HCT116 (cell line): ENCODE measurements around the gene QSOX1. TPM values are rescaled to one million over a fixed set of nuclear protein-coding genes. Genes with fewer than 3 reads are reported as not detected.

Experiments used
- ATAC-seq: fragments of 200-7000 bp; cut with Tn5 transposase; 2 replicates; pipeline ENCODE4 v1.9.1; 2020; ENCODE audit warnings: mild to moderate bottlenecking, moderate library complexity
- BruUV-seq: library from RNA; stranded (reverse); fragments of 400-500 nt; replicated peaks from 2 replicates; lab custom pipeline; 2021; lab: Mats Ljungman, UMichigan
- CTCF ChIA-PET: fragments of 300-600 bp; sonication (Branson Sonifier 250); formaldehyde crosslinking; loops from one replicate; lab custom pipeline; 2021; ENCODE audit warnings: antibody characterized with exemption; lab: Charles Lee
- POLR2A ChIA-PET: fragments of 300-600, 350-600 bp; sonication (Branson Sonifier 250); formaldehyde crosslinking; loops from one replicate; lab custom pipeline; 2021; ENCODE audit warnings: antibody characterized with exemption; lab: Charles Lee
- RAD21 ChIA-PET, 2 experiments: fragments of 300-600 bp; sonication (Branson Sonifier 250); formaldehyde crosslinking; loops; one replicate each; lab custom pipeline; 2023; ENCODE audit warnings: low total read pairs in 2 of 2; ENCODE audit not compliant: uncharacterized antibody in 2 of 2, unreplicated experiment in 2 of 2, low non-redundant PET in 1 of 2; lab: Charles Lee
- DNase-seq: peaks from one replicate; pipeline ENCODE4 v3.0.0-alpha.2; 2010; ENCODE audit warnings: low read depth, low spot score
- H2AFZ ChIP-seq: fragments of 200-600 bp; shearing (Covaris generic), sonication (generic); 2 replicates; pipeline ENCODE4 v1.6.1; 2017; ENCODE audit warnings: low read depth, mixed run types, mixed read lengths, antibody characterized with exemption, low read length; ENCODE audit not compliant: poor library complexity, severe bottlenecking
- H3K27ac ChIP-seq: 2 replicates; pipeline ENCODE4 v1.5.1; 2012; ENCODE audit warnings: low read depth, low read length
- H3K27me3 ChIP-seq: fragments of 200-600 bp; sonication (generic); 2 replicates; pipeline ENCODE4 v1.6.1; 2016; ENCODE audit warnings: mixed run types, low read length, mixed read lengths; ENCODE audit not compliant: insufficient read depth
- H3K36me3 ChIP-seq, 2 experiments: fragments of 200-500 bp in 1 of 2; fragments of 200-600 bp in 1 of 2; sonication (Bioruptor generic) in 1 of 2; sonication (generic) in 1 of 2; 2 replicates each; pipeline versions ENCODE4 v1.5.1 to v1.6.1; 2014 to 2016; ENCODE audit warnings: low read length in 2 of 2, inconsistent platforms in 1 of 2, mixed read lengths in 1 of 2, mixed run types in 1 of 2; ENCODE audit not compliant: insufficient read depth in 2 of 2, control insufficient read depth in 1 of 2
- H3K4me1 ChIP-seq, 2 experiments: fragments of 200-600 bp in 1 of 2; sonication (generic) in 1 of 2; 2 replicates each; pipeline versions ENCODE4 v1.5.1 to v1.6.1; 2012 to 2017; ENCODE audit warnings: low read length in 2 of 2, inconsistent platforms in 1 of 2, mild to moderate bottlenecking in 1 of 2, mixed read lengths in 1 of 2, mixed run types in 1 of 2, moderate library complexity in 1 of 2; ENCODE audit not compliant: insufficient read depth in 2 of 2, control insufficient read depth in 1 of 2
- H3K4me2 ChIP-seq: fragments of 200-600 bp; sonication (generic); 2 replicates; pipeline ENCODE4 v1.6.1; 2017; ENCODE audit warnings: mixed run types, low read length, mixed read lengths
- H3K4me3 ChIP-seq, 2 experiments: fragments of 200-600 bp in 1 of 2; sonication (generic) in 1 of 2; replicated peaks in 1 of 2; 2 replicates each; pipeline ENCODE4 v1.5.1; 2011 to 2016; ENCODE audit warnings: low read length in 2 of 2, control low read depth in 1 of 2, low read depth in 1 of 2, mild to moderate bottlenecking in 1 of 2, mixed read lengths in 1 of 2, mixed run types in 1 of 2
- H3K79me2 ChIP-seq: fragments of 200-600 bp; sonication (generic); 2 replicates; pipeline ENCODE4 v1.6.1; 2017; ENCODE audit warnings: mild to moderate bottlenecking, mixed run types, low read length, moderate library complexity, mixed read lengths; ENCODE audit not compliant: insufficient read depth
- H3K9ac ChIP-seq: fragments of 200-600 bp; sonication (generic); 2 replicates; pipeline ENCODE4 v1.6.1; 2016; ENCODE audit warnings: low read length, mixed read lengths
- H3K9me2 ChIP-seq: fragments of 200-600 bp; sonication (generic), shearing (Covaris generic); 2 replicates; pipeline ENCODE4 v1.6.1; 2017; ENCODE audit warnings: mixed run types, mild to moderate bottlenecking, moderate library complexity; ENCODE audit not compliant: insufficient read depth
- H3K9me3 ChIP-seq, 2 experiments: fragments of 200-500 bp in 1 of 2; fragments of 200-600 bp in 1 of 2; sonication (Bioruptor generic) in 1 of 2; sonication (generic) in 1 of 2; 2 replicates each; pipeline ENCODE4 v1.6.1; 2014 to 2017; ENCODE audit warnings: low read length in 2 of 2, mixed read lengths in 2 of 2, inconsistent platforms in 1 of 2, low read depth in 1 of 2, mild to moderate bottlenecking in 1 of 2, mixed run types in 1 of 2, moderate library complexity in 1 of 2; ENCODE audit not compliant: control insufficient read depth in 1 of 2, insufficient read depth in 1 of 2
- H4K20me1 ChIP-seq: fragments of 200-600 bp; sonication (generic), shearing (Covaris generic); 2 replicates; pipeline ENCODE4 v1.6.1; 2017; ENCODE audit warnings: mixed run types, mild to moderate bottlenecking, moderate library complexity; ENCODE audit not compliant: insufficient read depth
- EZH2 ChIP-seq: fragments of 200-600 bp; sonication (generic); IDR thresholded peaks from 2 replicates; pipeline ENCODE4 v1.6.1; 2017; ENCODE audit warnings: antibody characterized with exemption, mixed run types
- POLR2A ChIP-seq: IDR thresholded peaks from 2 replicates; pipeline ENCODE4 v1.7.0; 2011; ENCODE audit warnings: borderline replicate concordance; ENCODE audit not compliant: insufficient read depth, insufficient read length; ENCODE audit errors: extremely low read depth
- POLR2AphosphoS5 ChIP-seq: IDR thresholded peaks from 2 replicates; pipeline ENCODE4 v1.6.1; 2011; ENCODE audit warnings: mild to moderate bottlenecking, low read depth, low read length, moderate library complexity
- SP1 ChIP-seq: IDR thresholded peaks from 2 replicates; pipeline ENCODE4 v1.6.1; 2012; ENCODE audit warnings: low read depth
- YY1 ChIP-seq: IDR thresholded peaks from 2 replicates; pipeline ENCODE4 v1.6.1; 2011; ENCODE audit warnings: low read length, low read depth, moderate library complexity, mild to moderate bottlenecking; ENCODE audit not compliant: insufficient replicate concordance; ENCODE audit errors: extremely low read depth
- ZNF274 ChIP-seq: fragments of 200-500 bp; sonication (Bioruptor generic); IDR thresholded peaks from 2 replicates; pipeline ENCODE4 v1.6.1; 2014; ENCODE audit warnings: mild to moderate bottlenecking, low read depth, low read length, inconsistent platforms
- intact Hi-C: fragments of 100-400 bp; cut with micrococcal nuclease; formaldehyde crosslinking; loops from 2 replicates; pipeline ENCODE4 v1.10.0; 2022
- total RNA-seq: library from RNA; stranded (reverse); gene quantifications from one replicate; pipeline ENCODE4 v1.2.1, GENCODE V29; 2021; ENCODE audit not compliant: unreplicated experiment
- TF ChIP-seq, protein P1 (sequence below): IDR thresholded peaks from 2 replicates; pipeline ENCODE4 v1.6.1; 2012
- TF ChIP-seq, protein P2 (sequence below): IDR thresholded peaks from 2 replicates; pipeline ENCODE4 v1.6.1; 2011; ENCODE audit warnings: mild to moderate bottlenecking, low read length, moderate library complexity; ENCODE audit not compliant: insufficient replicate concordance; ENCODE audit errors: extremely low read depth

The QSOX1 gene
- total RNA-seq, 1 experiment from 2014 or later = 89.2 TPM

- Histone ChIP-seq H3K36me3 (peaks cover 2 to 5% of the 10 kb centered on the region in 2 experiments; a peak in 3 of 4 replicates), H3K4me1 (no peaks in the 10 kb centered on the region), H3K9ac (no peak overlapping the region), H3K9me3 (no peaks in the 10 kb centered on the region), H3K27ac (no peak overlapping the region), H3K9me2 (no peaks in the 10 kb centered on the region), H2AFZ (no peak overlapping the region), H3K27me3 (no peaks in the 10 kb centered on the region), H4K20me1 (no peaks in the 10 kb centered on the region), H3K79me2 (no peaks in the 10 kb centered on the region), H3K4me2 (no peak overlapping the region), H3K4me3 (no peak overlapping the region)
- TF ChIP-seq, protein P1, sequence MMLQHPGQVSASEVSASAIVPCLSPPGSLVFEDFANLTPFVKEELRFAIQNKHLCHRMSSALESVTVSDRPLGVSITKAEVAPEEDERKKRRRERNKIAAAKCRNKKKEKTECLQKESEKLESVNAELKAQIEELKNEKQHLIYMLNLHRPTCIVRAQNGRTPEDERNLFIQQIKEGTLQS = no peak
- ATAC-seq (no peak), DNase-seq (no peak)
- CTCF ChIA-PET = no interaction called here
- no TSS peak for BruUV-seq
- RAD21 ChIA-PET = no interaction called here
- intact Hi-C loops = no loop called here
- POLR2A ChIA-PET = no interaction called here
These were observed 29.4 kb downstream of the QSOX1 start for GRCh38 chr1:180184041-180184440.

- H3K4me2 ChIP-seq = no peak overlapping the region
- H3K27me3 ChIP-seq = no peaks in the 10 kb centered on the region
- intact Hi-C loops = loop anchor here (5.0 kb wide), 1 partner anchor 67 kb away; no protein-coding TSS in a partner anchor
- no TSS peak for BruUV-seq
- no peak overlapping the region for H3K9ac ChIP-seq
- no peaks in the 10 kb centered on the region for H4K20me1 ChIP-seq
- no peaks in the 10 kb centered on the region for H3K79me2 ChIP-seq
- no peaks in the 10 kb centered on the region for H3K4me1 ChIP-seq
- H3K9me3 ChIP-seq = no peaks in the 10 kb centered on the region
- DNase-seq (no peak), ATAC-seq (no peak)
- no peak overlapping the region for H2AFZ ChIP-seq
- ChIA-PET CTCF (interaction anchor here (1.0 kb wide), 1 partner anchor 16 kb away, joined by 3 read pairs; no protein-coding TSS in a partner anchor), POLR2A (no interaction called here), RAD21 (no interaction called here)
- H3K27ac ChIP-seq = no peak overlapping the region
- no peaks in the 10 kb centered on the region for H3K9me2 ChIP-seq
- no peak overlapping the region for H3K4me3 ChIP-seq
- TF ChIP-seq POLR2A (no peak), SP1 (no peak), POLR2AphosphoS5 (no peak), YY1 (no peak), EZH2 (no peak), ZNF274 (no peak)
- TF ChIP-seq, protein P2, sequence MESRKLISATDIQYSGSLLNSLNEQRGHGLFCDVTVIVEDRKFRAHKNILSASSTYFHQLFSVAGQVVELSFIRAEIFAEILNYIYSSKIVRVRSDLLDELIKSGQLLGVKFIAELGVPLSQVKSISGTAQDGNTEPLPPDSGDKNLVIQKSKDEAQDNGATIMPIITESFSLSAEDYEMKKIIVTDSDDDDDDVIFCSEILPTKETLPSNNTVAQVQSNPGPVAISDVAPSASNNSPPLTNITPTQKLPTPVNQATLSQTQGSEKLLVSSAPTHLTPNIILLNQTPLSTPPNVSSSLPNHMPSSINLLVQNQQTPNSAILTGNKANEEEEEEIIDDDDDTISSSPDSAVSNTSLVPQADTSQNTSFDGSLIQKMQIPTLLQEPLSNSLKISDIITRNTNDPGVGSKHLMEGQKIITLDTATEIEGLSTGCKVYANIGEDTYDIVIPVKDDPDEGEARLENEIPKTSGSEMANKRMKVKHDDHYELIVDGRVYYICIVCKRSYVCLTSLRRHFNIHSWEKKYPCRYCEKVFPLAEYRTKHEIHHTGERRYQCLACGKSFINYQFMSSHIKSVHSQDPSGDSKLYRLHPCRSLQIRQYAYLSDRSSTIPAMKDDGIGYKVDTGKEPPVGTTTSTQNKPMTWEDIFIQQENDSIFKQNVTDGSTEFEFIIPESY = no peak
- peaks cover 2 to 6% of the 10 kb centered on the region in 2 experiments; a peak in 3 of 4 replicates for H3K36me3 ChIP-seq
These were observed 30.6 kb downstream of the QSOX1 start for GRCh38 chr1:180185281-180185680.
